PFSK-1 (cell line): ENCODE measurements around the gene CAMTA1.

Experiments
- FOXP2 ChIP-seq: optimal IDR thresholded peaks from 2 replicates; pipeline ENCODE3; 2011; ENCODE audit warnings: borderline replicate concordance, control low read depth, inconsistent platforms; ENCODE audit not compliant: insufficient read depth; ENCODE audit errors: extremely low read length, extremely low read depth
- POLR2AphosphoS5 ChIP-seq: IDR thresholded peaks from 2 replicates; pipeline ENCODE4 v1.6.1; 2012; ENCODE audit warnings: low read depth, mild to moderate bottlenecking, control low read depth, low read length, moderate library complexity
- REST ChIP-seq, 2 experiments: IDR thresholded peaks; 2 replicates each; pipeline versions ENCODE4 v1.6.1 to v1.8.0; 2011 to 2012; ENCODE audit warnings: low read depth in 2 of 2, low read length in 2 of 2, control low read depth in 1 of 2, inconsistent platforms in 1 of 2, mild to moderate bottlenecking in 1 of 2, moderate library complexity in 1 of 2; ENCODE audit not compliant: insufficient read depth in 1 of 2
- SIN3A ChIP-seq: IDR thresholded peaks from 2 replicates; pipeline ENCODE4 v1.6.1; 2012; ENCODE audit warnings: mild to moderate bottlenecking, low read length, moderate library complexity, borderline replicate concordance; ENCODE audit not compliant: insufficient read depth
- TAF1 ChIP-seq: IDR thresholded peaks from 2 replicates; pipeline ENCODE4 v1.6.1; 2012; ENCODE audit warnings: low read length, control low read depth, borderline replicate concordance; ENCODE audit not compliant: insufficient read depth

DNA sequence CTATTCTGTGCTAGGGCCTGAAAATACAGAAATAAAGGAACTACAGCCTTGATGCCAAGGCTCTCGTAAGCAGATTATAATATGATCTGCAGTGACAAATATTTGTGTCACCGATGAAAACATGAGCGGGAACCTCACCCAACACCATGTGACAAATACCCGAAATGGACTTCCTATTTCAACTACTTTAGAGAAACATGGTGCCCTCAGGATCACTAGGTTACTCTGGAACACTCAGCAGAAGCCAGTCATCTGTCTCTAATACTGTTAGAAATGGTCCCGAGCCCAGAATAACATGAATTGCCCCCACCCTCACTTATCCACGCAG lies 985.4 kb downstream of the CAMTA1 start:
- no peak for TF ChIP-seq POLR2AphosphoS5
- no peak for TF ChIP-seq REST (IDR thresholded peaks at IDR 0.05; ENCODE audit: insufficient read depth in 1 of 2, low read depth in 2 of 2, low read length in 2 of 2)
- no peak for TF ChIP-seq TAF1
- TF ChIP-seq SIN3A = no peak
- no peak for TF ChIP-seq FOXP2
